Natural killer cell (primary cell): ENCODE data around the gene CPAMD8. TPM values are rescaled to one million over a fixed set of nuclear protein-coding genes. Genes with fewer than 3 reads are reported as not detected.

ENCODE experiments used
- ATAC-seq, 3 donors: fragments of 150-1000 bp in 2 of 3; fragments of 200-7000 bp in 1 of 3; cut with Tn5 transposase; 1 replicate in 1 of 3; 2 replicates in 2 of 3; pipeline ENCODE4 v1.10.0; 2021; ENCODE audit warnings: mild to moderate bottlenecking in 2 of 3, moderate library complexity in 2 of 3
- DNase-seq, 2 donors: peaks; one replicate each; pipeline versions ENCODE4 v3.0.0 to v3.0.0-alpha.2; 2013 to 2021; ENCODE audit warnings: mixed read lengths in 1 of 2
- H3K27ac ChIP-seq: one replicate; pipeline ENCODE4 v1.5.1; 2013; ENCODE audit warnings: mild to moderate bottlenecking, low read length
- H3K27me3 ChIP-seq: one replicate; pipeline ENCODE4 v1.6.1; 2013; ENCODE audit warnings: low read length; ENCODE audit not compliant: control insufficient read depth, insufficient read depth
- H3K36me3 ChIP-seq: one replicate; pipeline ENCODE4 v1.6.1; 2013; ENCODE audit warnings: low read length; ENCODE audit not compliant: control insufficient read depth, insufficient read depth
- H3K4me1 ChIP-seq: one replicate; pipeline ENCODE4 v1.6.1; 2013; ENCODE audit warnings: low read length; ENCODE audit not compliant: control insufficient read depth, insufficient read depth
- H3K4me3 ChIP-seq: one replicate; pipeline ENCODE4 v1.5.1; 2013; ENCODE audit warnings: low read length
- H3K9me3 ChIP-seq: one replicate; pipeline ENCODE4 v1.6.1; 2013; ENCODE audit warnings: low read length; ENCODE audit not compliant: control insufficient read depth, insufficient read depth
- H3K27ac Mint-ChIP-seq, 2 donors: one replicate each; pipeline ENCODE4 v1.8.0; 2022; ENCODE audit warnings: mild to moderate bottlenecking in 2 of 2, mixed read lengths in 2 of 2, moderate library complexity in 1 of 2
- H3K27me3 Mint-ChIP-seq, 2 donors: one replicate each; pipeline ENCODE4 v1.8.0; 2022; ENCODE audit warnings: low read depth in 2 of 2, mixed read lengths in 2 of 2
- H3K36me3 Mint-ChIP-seq: one replicate; pipeline ENCODE4 v1.8.0; 2022; ENCODE audit warnings: mixed read lengths
- H3K4me1 Mint-ChIP-seq, 2 donors: one replicate each; pipeline ENCODE4 v1.8.0; 2022; ENCODE audit warnings: mixed read lengths in 2 of 2
- H3K4me3 Mint-ChIP-seq: one replicate; pipeline ENCODE4 v1.8.0; 2022; ENCODE audit warnings: mild to moderate bottlenecking, moderate library complexity, mixed read lengths
- H3K9me3 Mint-ChIP-seq, 2 donors: one replicate each; pipeline ENCODE4 v1.8.0; 2022; ENCODE audit warnings: mixed read lengths in 2 of 2
- CTCF ChIP-seq: fragments of 200-600 bp; IDR thresholded peaks from one replicate; pipeline ENCODE4 v1.8.0; 2022; ENCODE audit warnings: antibody characterized with exemption
- WGBS: methylation state at CpG from one replicate; pipeline ENCODE4 v1.1.7; 2013; ENCODE audit warnings: missing lambda C conversion rate; ENCODE audit not compliant: insufficient coverage; 5-methylcytosine and 5-hydroxymethylcytosine counted together
- intact Hi-C: fragments of 100-400 bp; cut with micrococcal nuclease; formaldehyde crosslinking; loops from one replicate; pipeline ENCODE4 v1.14.2; 2022
- total RNA-seq, 4 donors: library from RNA; stranded (reverse); fragments of 120-200 nt in 1 of 4; gene quantifications; one replicate each; pipeline versions ENCODE4 v1.2.3 to v1.2.4, GENCODE V29; 2013 to 2022

Gene CPAMD8
- total RNA-seq, 3 donors from 2014 or later (not counting 1 experiment from before 2014, with no cell fraction given) = 3.6 to 4.9 (median 4.7) TPM

GRCh38 chr19:17070421-17070820 lies 43.8 kb upstream of the CPAMD8 start:
- TF ChIP-seq CTCF = no peak
- H3K9me3 Mint-ChIP-seq = no peaks in the 10 kb centered on the region
- Histone ChIP-seq H3K36me3 (peaks cover 9% of the 10 kb centered on the region), H3K27ac (no peak overlapping the region), H3K9me3 (no peaks in the 10 kb centered on the region), H3K4me1 (peaks cover 30% of the 10 kb centered on the region), H3K4me3 (no peak overlapping the region), H3K27me3 (no peaks in the 10 kb centered on the region)
- H3K4me1 Mint-ChIP-seq = peaks cover 21 to 47% of the 10 kb centered on the region in 2 donors
- H3K27ac Mint-ChIP-seq = no peak overlapping the region
- no peaks in the 10 kb centered on the region for H3K36me3 Mint-ChIP-seq
- intact Hi-C loops = no loop called here
- DNase-seq (no peak), ATAC-seq (no peak)
- H3K4me3 Mint-ChIP-seq = no peak overlapping the region
- 97% methylated on average over 12 of the region's 12 CpGs for WGBS
- peaks cover 0 to 6% of the 10 kb centered on the region in 2 donors for H3K27me3 Mint-ChIP-seq

GRCh38 chr19:17069193-17069592 lies 42.6 kb upstream of the CPAMD8 start:
- intact Hi-C loops = no loop called here
- no peak overlapping the region for H3K27ac Mint-ChIP-seq

GRCh38 chr19:17063428-17063827 lies 36.8 kb upstream of the CPAMD8 start:
- H3K9me3 Mint-ChIP-seq = no peaks in the 10 kb centered on the region
- H3K27me3 ChIP-seq = no peaks in the 10 kb centered on the region
- H3K27me3 Mint-ChIP-seq = peaks cover 12 to 20% of the 10 kb centered on the region in 2 donors
- WGBS = 100% methylated on average over 2 of the region's 2 CpGs
- H3K4me3 ChIP-seq = no peak overlapping the region
- no peak for TF ChIP-seq CTCF
- H3K4me1 ChIP-seq = peaks cover 19% of the 10 kb centered on the region
- DNase-seq (no peak), ATAC-seq (no peak)
- H3K9me3 ChIP-seq = peaks cover 2% of the 10 kb centered on the region
- no peak overlapping the region for H3K27ac Mint-ChIP-seq
- H3K4me1 Mint-ChIP-seq = peaks cover 29 to 32% of the 10 kb centered on the region in 2 donors
- H3K36me3 Mint-ChIP-seq = peaks cover 5% of the 10 kb centered on the region
- intact Hi-C loops = no loop called here
- H3K4me3 Mint-ChIP-seq = no peak overlapping the region
- H3K36me3 ChIP-seq = peaks cover 15% of the 10 kb centered on the region
- H3K27ac ChIP-seq = no peak overlapping the region

More at GRCh38 chr19:17069193-17069592, 42.6 kb upstream of the CPAMD8 start:
- TF ChIP-seq CTCF = no peak
- no peak overlapping the region for H3K4me3 ChIP-seq
- no peak overlapping the region for H3K27ac ChIP-seq
- Mint-ChIP-seq H3K36me3 (no peaks in the 10 kb centered on the region), H3K9me3 (no peaks in the 10 kb centered on the region), H3K4me1 (peaks cover 25 to 47% of the 10 kb centered on the region in 2 donors), H3K4me3 (no peak overlapping the region), H3K27me3 (peaks cover 6% of the 10 kb centered on the region in 2 donors)
- no peaks in the 10 kb centered on the region for H3K27me3 ChIP-seq
- H3K4me1 ChIP-seq = peaks cover 25% of the 10 kb centered on the region
- DNase-seq = no peak
- no peak for ATAC-seq
- H3K36me3 ChIP-seq = peaks cover 9% of the 10 kb centered on the region
- H3K9me3 ChIP-seq = no peaks in the 10 kb centered on the region
- WGBS = 86% methylated on average over 9 of the region's 9 CpGs

GRCh38 chr19:17061691-17062090 lies 35.1 kb upstream of the CPAMD8 start:
- peaks cover 10% of the 10 kb centered on the region for H3K4me1 ChIP-seq
- DNase-seq (no peak), ATAC-seq (no peak)
- 97% methylated on average over 7 of the region's 7 CpGs for WGBS
- no peak overlapping the region for H3K4me3 ChIP-seq
- H3K27ac ChIP-seq = no peak overlapping the region
- H3K36me3 ChIP-seq = peaks cover 21% of the 10 kb centered on the region
- intact Hi-C loops = no loop called here
- H3K27ac Mint-ChIP-seq = no peak overlapping the region
- no peaks in the 10 kb centered on the region for H3K27me3 ChIP-seq
- no peak for TF ChIP-seq CTCF
- peaks cover 11% of the 10 kb centered on the region for H3K36me3 Mint-ChIP-seq
- H3K9me3 Mint-ChIP-seq = no peaks in the 10 kb centered on the region
- H3K4me3 Mint-ChIP-seq = no peak overlapping the region
- H3K27me3 Mint-ChIP-seq = peaks cover 12 to 20% of the 10 kb centered on the region in 2 donors
- peaks cover 20 to 23% of the 10 kb centered on the region in 2 donors for H3K4me1 Mint-ChIP-seq
- H3K9me3 ChIP-seq = peaks cover 5% of the 10 kb centered on the region
